Stimulated activated CD8-positive, alpha-beta memory T cell treated with anti-CD3 and anti-CD28 coated beads, Interleukin-15, amount 100 ng/mL, for 48 hours (primary cell): ENCODE results near the gene ABL1.

Experiments
- DNase-seq, 2 donors: peaks; one replicate each; pipeline ENCODE4 v3.0.0-alpha.2; 2020; ENCODE audit warnings: low read depth in 2 of 2

ABL1 gene

GRCh38 chr9:130918101-130918825, 83.2 kb downstream of the ABL1 start:
- DNase-seq = no peak

- DNase-seq = no peak
Measured at GRCh38 chr9:130918826-130919558, 83.9 kb downstream of the ABL1 start.

- DNase-seq = no peak
Measured at GRCh38 chr9:130919559-130920145, 84.6 kb downstream of the ABL1 start.

- DNase-seq = no peak
Measured at GRCh38 chr9:130920233-130920632, 85.2 kb downstream of the ABL1 start.

- no peak for DNase-seq
Measured at GRCh38 chr9:130920762-130921299, 85.8 kb downstream of the ABL1 start.

- no peak for DNase-seq
Measured at GRCh38 chr9:130921300-130921988, 86.4 kb downstream of the ABL1 start.

GRCh38 chr9:130921989-130922892, 87.2 kb downstream of the ABL1 start:
- no peak for DNase-seq

- no peak for DNase-seq
Measured at GRCh38 chr9:130922893-130923610, 88.0 kb downstream of the ABL1 start.

- no peak for DNase-seq
Measured at GRCh38 chr9:130923611-130924447, 88.8 kb downstream of the ABL1 start.

- no peak for DNase-seq
Measured at GRCh38 chr9:130924448-130924788, 89.4 kb downstream of the ABL1 start.

- DNase-seq = no peak
Measured at GRCh38 chr9:130925050-130925678, 90.1 kb downstream of the ABL1 start.

- DNase-seq = no peak
Measured at GRCh38 chr9:130927338-130927737, 92.3 kb downstream of the ABL1 start.

GRCh38 chr9:130927995-130928900, 93.2 kb downstream of the ABL1 start:
- no peak for DNase-seq

GRCh38 chr9:130929571-130930038, 94.6 kb downstream of the ABL1 start:
- DNase-seq = no peak

GRCh38 chr9:130930132-130930803, 95.2 kb downstream of the ABL1 start:
- no peak for DNase-seq

- no peak for DNase-seq
Measured at GRCh38 chr9:130930804-130931349, 95.8 kb downstream of the ABL1 start.
